C4-2B (cell line): ENCODE measurements around the gene CIAO2B.

Experiments
- ZFX ChIP-seq: fragments of 450-650 bp; IDR thresholded peaks from 2 replicates; pipeline ENCODE4 v1.6.1; 2017
- TF ChIP-seq, protein P1 (sequence below): fragments of 450-650 bp; conservative IDR thresholded peaks from 2 replicates; pipeline ENCODE4 v1.5.1; 2017; ENCODE audit warnings: mild to moderate bottlenecking

DNA sequence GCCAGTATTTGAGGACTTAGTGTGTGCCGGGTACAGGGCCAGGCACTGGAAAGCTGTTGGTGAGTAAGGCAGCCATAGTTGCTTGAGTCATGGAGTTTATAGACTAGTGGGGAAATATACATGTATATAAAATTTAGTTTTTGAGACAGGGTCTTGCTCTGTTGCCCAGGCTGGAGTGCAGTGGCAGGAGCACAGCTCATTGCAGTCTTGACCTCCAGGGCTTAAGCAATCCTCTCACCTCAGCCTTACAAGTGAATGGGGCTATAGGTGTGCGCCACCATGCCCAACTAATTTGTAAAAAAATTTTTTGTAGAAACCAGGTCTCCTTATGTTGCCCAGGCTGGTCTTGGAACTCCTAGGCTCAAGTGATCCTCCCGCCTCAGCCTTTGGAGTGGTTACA is 51.5 kb downstream of the CIAO2B start:
- TF ChIP-seq, protein P1, sequence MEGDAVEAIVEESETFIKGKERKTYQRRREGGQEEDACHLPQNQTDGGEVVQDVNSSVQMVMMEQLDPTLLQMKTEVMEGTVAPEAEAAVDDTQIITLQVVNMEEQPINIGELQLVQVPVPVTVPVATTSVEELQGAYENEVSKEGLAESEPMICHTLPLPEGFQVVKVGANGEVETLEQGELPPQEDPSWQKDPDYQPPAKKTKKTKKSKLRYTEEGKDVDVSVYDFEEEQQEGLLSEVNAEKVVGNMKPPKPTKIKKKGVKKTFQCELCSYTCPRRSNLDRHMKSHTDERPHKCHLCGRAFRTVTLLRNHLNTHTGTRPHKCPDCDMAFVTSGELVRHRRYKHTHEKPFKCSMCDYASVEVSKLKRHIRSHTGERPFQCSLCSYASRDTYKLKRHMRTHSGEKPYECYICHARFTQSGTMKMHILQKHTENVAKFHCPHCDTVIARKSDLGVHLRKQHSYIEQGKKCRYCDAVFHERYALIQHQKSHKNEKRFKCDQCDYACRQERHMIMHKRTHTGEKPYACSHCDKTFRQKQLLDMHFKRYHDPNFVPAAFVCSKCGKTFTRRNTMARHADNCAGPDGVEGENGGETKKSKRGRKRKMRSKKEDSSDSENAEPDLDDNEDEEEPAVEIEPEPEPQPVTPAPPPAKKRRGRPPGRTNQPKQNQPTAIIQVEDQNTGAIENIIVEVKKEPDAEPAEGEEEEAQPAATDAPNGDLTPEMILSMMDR = no peak
- no peak for TF ChIP-seq ZFX
